Retinal pigment epithelial cell (primary cell): ENCODE data around the gene DNAI4.
"Not testable (repeated sequence)": the region's sequence is repeated elsewhere in the genome, so short reads cannot be mapped to it uniquely, and the experiment has no call there.

Source experiments
- DNase-seq: peaks from one replicate; pipeline ENCODE4 v3.0.0-alpha.2; 2010; ENCODE audit warnings: low read depth
- H3K4me3 ChIP-seq: 2 replicates; pipeline ENCODE4 v1.5.1; 2011; ENCODE audit warnings: mild to moderate bottlenecking, low read length, control low read depth, moderate library complexity
- TF ChIP-seq, protein P1 (sequence below): conservative IDR thresholded peaks from 2 replicates; pipeline ENCODE4 v1.5.1; 2011; ENCODE audit warnings: low read depth, low read length, control low read depth, inconsistent platforms

The DNAI4 gene

DNA sequence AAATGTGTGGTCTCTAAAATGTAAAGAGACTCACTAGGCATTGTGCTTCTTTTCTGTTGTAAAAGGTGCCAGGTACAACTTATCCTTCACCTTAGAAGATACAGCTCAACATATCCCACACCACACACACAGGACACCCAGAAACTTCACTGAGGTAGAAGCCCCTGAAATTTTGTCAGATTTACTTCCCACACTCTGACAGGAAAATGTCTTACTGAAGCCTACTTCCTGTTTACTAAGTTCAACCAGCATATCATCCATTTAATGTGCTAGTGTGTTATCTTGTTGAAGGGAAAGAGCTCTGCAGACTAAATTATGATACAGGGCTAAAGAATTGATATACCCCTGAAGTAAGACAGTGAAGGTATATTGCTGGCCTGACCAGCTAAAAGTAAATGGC, 83.7 kb downstream of the DNAI4 start:
- TF ChIP-seq, protein P1, sequence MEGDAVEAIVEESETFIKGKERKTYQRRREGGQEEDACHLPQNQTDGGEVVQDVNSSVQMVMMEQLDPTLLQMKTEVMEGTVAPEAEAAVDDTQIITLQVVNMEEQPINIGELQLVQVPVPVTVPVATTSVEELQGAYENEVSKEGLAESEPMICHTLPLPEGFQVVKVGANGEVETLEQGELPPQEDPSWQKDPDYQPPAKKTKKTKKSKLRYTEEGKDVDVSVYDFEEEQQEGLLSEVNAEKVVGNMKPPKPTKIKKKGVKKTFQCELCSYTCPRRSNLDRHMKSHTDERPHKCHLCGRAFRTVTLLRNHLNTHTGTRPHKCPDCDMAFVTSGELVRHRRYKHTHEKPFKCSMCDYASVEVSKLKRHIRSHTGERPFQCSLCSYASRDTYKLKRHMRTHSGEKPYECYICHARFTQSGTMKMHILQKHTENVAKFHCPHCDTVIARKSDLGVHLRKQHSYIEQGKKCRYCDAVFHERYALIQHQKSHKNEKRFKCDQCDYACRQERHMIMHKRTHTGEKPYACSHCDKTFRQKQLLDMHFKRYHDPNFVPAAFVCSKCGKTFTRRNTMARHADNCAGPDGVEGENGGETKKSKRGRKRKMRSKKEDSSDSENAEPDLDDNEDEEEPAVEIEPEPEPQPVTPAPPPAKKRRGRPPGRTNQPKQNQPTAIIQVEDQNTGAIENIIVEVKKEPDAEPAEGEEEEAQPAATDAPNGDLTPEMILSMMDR, result no peak
- no peak for DNase-seq
- H3K4me3 ChIP-seq, result no peak overlapping the region

DNA sequence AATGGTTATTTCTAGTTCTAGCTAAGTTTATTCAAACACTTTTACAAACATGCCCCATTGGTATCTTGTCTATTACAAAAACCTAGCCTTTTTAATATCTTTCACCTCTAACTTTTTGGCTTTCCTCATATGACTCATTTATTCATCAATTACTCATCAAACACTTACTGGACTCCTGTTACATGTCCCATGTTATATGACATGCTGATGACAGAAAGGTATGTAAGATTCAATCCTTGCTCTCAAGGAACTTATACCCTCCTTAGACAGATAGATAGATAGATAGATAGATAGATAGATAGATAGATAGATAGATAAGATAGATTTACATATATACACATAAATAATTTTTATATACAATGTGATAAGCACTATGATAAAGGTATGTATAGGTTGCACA, 89.7 kb downstream of the DNAI4 start:
- TF ChIP-seq, protein P1, result no peak
- DNase-seq, result no peak
- no peak overlapping the region for H3K4me3 ChIP-seq

GRCh38 chr1:66833112-66833511, 91.5 kb downstream of the DNAI4 start:
- TF ChIP-seq, protein P1, result no peak
- no peak overlapping the region for H3K4me3 ChIP-seq
- DNase-seq, result no peak

DNA sequence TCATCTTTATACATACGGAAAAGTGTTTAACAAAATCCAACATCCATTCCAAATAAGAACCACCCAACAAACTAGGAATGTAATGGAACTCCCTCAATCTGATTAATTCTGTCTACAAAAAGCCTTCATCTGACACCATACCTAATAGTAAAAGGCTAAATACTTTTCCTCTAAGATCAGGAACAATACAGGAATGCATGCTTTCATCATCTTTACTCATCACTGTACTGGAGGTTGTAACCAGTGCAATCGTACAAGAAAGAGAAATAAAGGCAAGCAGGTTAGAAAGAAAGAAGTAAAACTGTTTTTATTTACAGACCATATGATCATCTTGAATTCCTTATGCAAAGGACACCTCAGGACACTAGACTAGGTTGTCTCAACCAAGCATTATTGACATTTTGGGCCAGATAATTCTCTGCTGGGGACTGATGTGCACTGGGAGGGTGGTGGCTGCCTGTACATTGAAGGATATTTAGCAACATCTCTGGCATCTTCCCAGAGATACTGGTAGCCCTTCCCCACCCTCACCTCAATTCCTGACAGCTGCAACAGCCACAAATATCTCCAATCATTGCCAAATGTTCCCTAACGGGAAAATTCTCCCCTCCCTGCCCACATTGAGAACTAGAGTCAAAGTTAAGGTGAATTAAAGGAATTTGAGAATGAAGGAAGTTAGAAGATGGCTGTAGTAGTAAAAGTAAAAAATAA, 93.0 kb downstream of the DNAI4 start:
- DNase-seq, result no peak
- H3K4me3 ChIP-seq, result no peak overlapping the region
- TF ChIP-seq, protein P1, result no peak

GRCh38 chr1:66824771-66825170, 99.9 kb downstream of the DNAI4 start:
- DNase-seq, result no peak
- H3K4me3 ChIP-seq, result no peak overlapping the region
- TF ChIP-seq, protein P1, result no peak

GRCh38 chr1:66809736-66810326, 114.8 kb downstream of the DNAI4 start:
- DNase-seq, result no peak
- no peak overlapping the region for H3K4me3 ChIP-seq
- TF ChIP-seq, protein P1, result no peak

GRCh38 chr1:66809245-66809644, 115.4 kb downstream of the DNAI4 start:
- TF ChIP-seq, protein P1, result no peak
- no peak for DNase-seq
- H3K4me3 ChIP-seq, result no peak overlapping the region

- not testable (repeated sequence) for H3K4me3 ChIP-seq, DNase-seq
Measured at GRCh38 chr1:66795839-66796238, 128.8 kb downstream of the DNAI4 start.
